ENCODE results near the gene TTC39C. TPM values are rescaled to one million over a fixed set of nuclear protein-coding genes. Genes with fewer than 3 reads are reported as not detected.

TTC39C gene
- total RNA-seq, 1 donor: 54.4 TPM

- no peak for DNase-seq (ENCODE audit: low read depth)
- no peak for TF ChIP-seq CTCF (IDR thresholded peaks at IDR 0.05; ENCODE audit: insufficient read depth, low read depth, low read length)
- no peak overlapping the region for H3K4me3 ChIP-seq (ENCODE audit: low read depth, low read length)
Observed at GRCh38 chr18:24035316-24035715, 20.8 kb downstream of the TTC39C start.

GRCh38 chr18:24039671-24040070 lies 25.1 kb downstream of the TTC39C start:
- no peak for TF ChIP-seq CTCF (IDR thresholded peaks at IDR 0.05; ENCODE audit: insufficient read depth, low read depth, low read length)
- no peak overlapping the region for H3K4me3 ChIP-seq (ENCODE audit: low read depth, low read length)
- DNase-seq (ENCODE audit: low read depth): no peak

- no peak for TF ChIP-seq CTCF (IDR thresholded peaks at IDR 0.05; ENCODE audit: insufficient read depth, low read depth, low read length)
- DNase-seq (ENCODE audit: low read depth): no peak
- H3K4me3 ChIP-seq (ENCODE audit: low read depth, low read length): no peak overlapping the region
Observed at GRCh38 chr18:24041691-24042090, 27.1 kb downstream of the TTC39C start.

GRCh38 chr18:24043403-24043802 lies 28.8 kb downstream of the TTC39C start:
- H3K4me3 ChIP-seq (ENCODE audit: low read depth, low read length): no peak overlapping the region

GRCh38 chr18:24048261-24048660 lies 33.7 kb downstream of the TTC39C start:
- no peak overlapping the region for H3K4me3 ChIP-seq (ENCODE audit: low read depth, low read length)
- no peak for DNase-seq (ENCODE audit: low read depth)
- no peak for TF ChIP-seq CTCF (IDR thresholded peaks at IDR 0.05; ENCODE audit: insufficient read depth, low read depth, low read length)

More at GRCh38 chr18:24043403-24043802, 28.8 kb downstream of the TTC39C start:
- TF ChIP-seq CTCF (IDR thresholded peaks at IDR 0.05; ENCODE audit: insufficient read depth, low read depth, low read length): no peak
- DNase-seq (ENCODE audit: low read depth): no peak

- DNase-seq (ENCODE audit: low read depth): no peak
- H3K4me3 ChIP-seq (ENCODE audit: low read depth, low read length): no peak overlapping the region
- no peak for TF ChIP-seq CTCF (IDR thresholded peaks at IDR 0.05; ENCODE audit: insufficient read depth, low read depth, low read length)
Observed at GRCh38 chr18:24049142-24049541, 34.6 kb downstream of the TTC39C start.
